ENCODE data around the gene LPIN3.

Gene LPIN3

DNA sequence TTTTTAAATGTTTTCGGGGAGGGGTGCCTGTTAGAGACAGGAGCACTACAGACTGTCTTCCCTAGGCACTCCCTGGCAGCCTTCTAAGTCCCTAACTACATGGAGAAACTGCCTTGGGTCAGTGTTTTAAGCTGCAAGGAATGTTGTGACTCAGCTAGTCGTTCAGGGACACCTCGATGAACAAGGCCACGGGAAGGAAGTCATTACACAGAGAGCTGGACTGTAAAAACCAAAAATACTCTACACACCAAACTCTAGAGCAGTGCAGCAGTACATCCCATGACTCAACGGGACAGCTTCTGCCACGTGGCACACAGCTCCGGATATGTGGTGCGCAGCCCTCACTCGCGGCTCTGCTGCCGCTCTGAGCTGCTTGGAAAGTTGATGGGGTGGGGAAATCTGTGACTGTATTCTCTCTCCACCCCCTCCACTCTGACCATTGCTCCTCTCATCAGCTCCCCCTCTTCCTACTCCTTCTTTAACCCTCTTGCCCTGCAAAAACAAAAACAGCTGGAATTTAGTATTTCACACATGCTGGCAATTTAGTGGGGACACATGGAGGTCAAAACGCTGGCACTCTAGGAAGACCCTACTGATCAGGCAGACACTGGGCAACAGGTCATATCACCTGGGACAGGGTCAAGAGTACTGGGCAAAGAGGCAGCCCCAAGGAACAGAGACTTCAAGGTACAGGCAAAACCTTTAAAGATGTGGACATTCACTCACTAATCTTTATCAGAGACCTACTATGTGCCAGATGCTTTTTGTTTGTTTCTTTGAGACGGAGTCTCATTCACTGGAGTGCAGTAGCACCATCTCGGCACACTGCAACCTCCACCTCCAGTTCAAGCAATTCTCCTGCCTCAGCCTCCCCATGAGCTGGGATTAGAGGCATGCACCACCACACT lies 10.9 kb upstream of the LPIN3 start:
- Histone ChIP-seq H3K36me3 (ENCODE audit: control insufficient read depth in 1 of 2, insufficient read depth in 2 of 2, low read length in 2 of 2) (no peaks in the 10 kb centered on the region), H3K4me3 (ENCODE audit: low read depth in 1 of 2, low read length in 2 of 2) (no peak overlapping the region), H3K27ac (ENCODE audit: low read length) (peak overlapping the region; percentile 68), H3K9me3 (ENCODE audit: control insufficient read depth in 1 of 2, low read length in 2 of 2) (no peaks in the 10 kb centered on the region), H3K4me1 (ENCODE audit: control insufficient read depth in 1 of 2, insufficient read depth in 2 of 2, low read length in 2 of 2) (peaks cover 0 to 5% of the 10 kb centered on the region in 2 donors), H3K27me3 (ENCODE audit: low read depth, low read length) (no peaks in the 10 kb centered on the region)

DNA sequence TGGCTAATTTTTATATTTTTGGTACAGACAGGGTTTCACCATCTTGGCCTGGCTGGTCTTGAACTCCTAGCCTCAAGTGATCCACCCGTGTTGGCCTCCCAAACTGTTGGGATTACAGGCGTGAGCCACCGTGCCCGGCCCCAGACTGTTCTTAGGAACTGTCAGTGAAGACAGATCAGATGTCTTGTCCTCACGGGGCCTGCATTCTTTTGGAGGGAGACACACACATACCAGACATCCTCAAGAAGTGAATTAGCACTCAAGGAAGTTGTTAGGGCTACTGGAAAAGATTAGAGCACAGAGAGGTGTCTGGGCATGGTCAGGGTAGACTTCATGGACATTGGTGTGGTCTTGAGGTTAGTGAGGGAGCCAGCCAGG lies 10.3 kb upstream of the LPIN3 start:
- Histone ChIP-seq H3K4me3 (ENCODE audit: low read depth in 1 of 2, low read length in 2 of 2) (no peak overlapping the region), H3K36me3 (ENCODE audit: control insufficient read depth in 1 of 2, insufficient read depth in 2 of 2, low read length in 2 of 2) (no peaks in the 10 kb centered on the region), H3K4me1 (ENCODE audit: control insufficient read depth in 1 of 2, insufficient read depth in 2 of 2, low read length in 2 of 2) (peaks cover 0 to 5% of the 10 kb centered on the region in 2 donors), H3K9me3 (ENCODE audit: control insufficient read depth in 1 of 2, low read length in 2 of 2) (no peaks in the 10 kb centered on the region), H3K27me3 (ENCODE audit: low read depth, low read length) (no peaks in the 10 kb centered on the region), H3K27ac (ENCODE audit: low read length) (no peak overlapping the region)

DNA sequence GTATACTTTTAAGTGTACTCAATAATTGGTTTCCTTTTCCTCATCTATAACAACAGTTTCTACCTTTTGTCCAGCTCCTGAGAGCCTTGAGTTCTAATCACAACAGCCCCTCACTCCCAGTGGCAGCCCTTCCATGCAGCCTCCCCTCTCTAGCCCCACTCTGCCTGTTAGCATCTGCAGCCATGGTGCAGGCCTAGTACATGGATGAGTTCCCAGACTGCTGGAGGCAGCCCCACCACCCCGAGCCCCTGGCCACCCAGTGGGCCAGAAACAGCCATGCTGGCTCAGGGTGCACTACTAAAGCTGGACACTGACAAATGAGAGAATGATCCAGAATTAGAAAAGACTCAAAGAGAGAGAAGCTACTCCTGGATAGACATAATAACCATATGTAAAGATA lies 9.7 kb upstream of the LPIN3 start:
- no peak overlapping the region for H3K27ac ChIP-seq (ENCODE audit: low read length)
- H3K36me3 ChIP-seq (ENCODE audit: control insufficient read depth in 1 of 2, insufficient read depth in 2 of 2, low read length in 2 of 2): no peaks in the 10 kb centered on the region
- H3K4me1 ChIP-seq (ENCODE audit: control insufficient read depth in 1 of 2, insufficient read depth in 2 of 2, low read length in 2 of 2): peaks cover 0 to 5% of the 10 kb centered on the region in 2 donors
- H3K4me3 ChIP-seq (ENCODE audit: low read depth in 1 of 2, low read length in 2 of 2): no peak overlapping the region
- no peaks in the 10 kb centered on the region for H3K27me3 ChIP-seq (ENCODE audit: low read depth, low read length)
- no peaks in the 10 kb centered on the region for H3K9me3 ChIP-seq (ENCODE audit: control insufficient read depth in 1 of 2, low read length in 2 of 2)

GRCh38 chr20:41331731-41332130 lies 8.9 kb upstream of the LPIN3 start:
- Histone ChIP-seq H3K4me1 (ENCODE audit: control insufficient read depth in 1 of 2, insufficient read depth in 2 of 2, low read length in 2 of 2) (peaks cover 0 to 5% of the 10 kb centered on the region in 2 donors), H3K27ac (ENCODE audit: low read length) (no peak overlapping the region)

DNA sequence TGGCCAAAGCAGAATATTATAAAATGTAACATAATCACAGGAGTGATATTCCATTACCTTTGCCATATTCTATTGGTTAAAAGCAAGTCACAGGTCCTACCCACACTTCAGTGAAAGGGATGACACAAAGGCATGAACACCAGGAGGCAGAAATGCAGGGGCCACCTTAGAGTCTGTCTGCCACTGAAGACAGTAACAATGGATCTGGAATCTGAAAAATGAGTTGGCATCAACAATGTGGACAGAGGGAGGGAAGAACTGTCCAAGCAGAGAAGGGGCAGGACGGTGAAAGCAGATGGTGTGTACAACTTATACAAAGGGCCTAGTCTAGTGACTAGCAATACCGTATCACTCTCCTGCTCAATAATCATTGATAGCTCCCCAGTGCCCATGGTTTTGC lies 6.6 kb upstream of the LPIN3 start:
- no peaks in the 10 kb centered on the region for H3K27me3 ChIP-seq (ENCODE audit: low read depth, low read length)
- no peaks in the 10 kb centered on the region for H3K36me3 ChIP-seq (ENCODE audit: control insufficient read depth in 1 of 2, insufficient read depth in 2 of 2, low read length in 2 of 2)
- H3K9me3 ChIP-seq (ENCODE audit: control insufficient read depth in 1 of 2, low read length in 2 of 2): no peaks in the 10 kb centered on the region
- H3K27ac ChIP-seq (ENCODE audit: low read length): peak overlapping the region; percentile 32
- H3K4me1 ChIP-seq (ENCODE audit: control insufficient read depth in 1 of 2, insufficient read depth in 2 of 2, low read length in 2 of 2): peaks cover 0 to 5% of the 10 kb centered on the region in 2 donors
- no peak overlapping the region for H3K4me3 ChIP-seq (ENCODE audit: low read depth in 1 of 2, low read length in 2 of 2)

More at GRCh38 chr20:41331731-41332130, 8.9 kb upstream of the LPIN3 start:
- Histone ChIP-seq H3K4me3 (ENCODE audit: low read depth in 1 of 2, low read length in 2 of 2) (no peak overlapping the region), H3K9me3 (ENCODE audit: control insufficient read depth in 1 of 2, low read length in 2 of 2) (no peaks in the 10 kb centered on the region), H3K36me3 (ENCODE audit: control insufficient read depth in 1 of 2, insufficient read depth in 2 of 2, low read length in 2 of 2) (no peaks in the 10 kb centered on the region), H3K27me3 (ENCODE audit: low read depth, low read length) (no peaks in the 10 kb centered on the region)

- Histone ChIP-seq H3K4me1 (ENCODE audit: control insufficient read depth in 1 of 2, insufficient read depth in 2 of 2, low read length in 2 of 2) (peaks cover 0 to 5% of the 10 kb centered on the region in 2 donors), H3K27ac (ENCODE audit: low read length) (peak overlapping the region; percentile 32), H3K4me3 (ENCODE audit: low read depth in 1 of 2, low read length in 2 of 2) (no peak overlapping the region), H3K36me3 (ENCODE audit: control insufficient read depth in 1 of 2, insufficient read depth in 2 of 2, low read length in 2 of 2) (no peaks in the 10 kb centered on the region), H3K9me3 (ENCODE audit: control insufficient read depth in 1 of 2, low read length in 2 of 2) (no peaks in the 10 kb centered on the region), H3K27me3 (ENCODE audit: low read depth, low read length) (no peaks in the 10 kb centered on the region)
These were observed 5.9 kb upstream of the LPIN3 start for GRCh38 chr20:41334443-41335421.

GRCh38 chr20:41335591-41335990 lies 5.0 kb upstream of the LPIN3 start:
- H3K27me3 ChIP-seq (ENCODE audit: low read depth, low read length): no peaks in the 10 kb centered on the region
- no peaks in the 10 kb centered on the region for H3K36me3 ChIP-seq (ENCODE audit: control insufficient read depth in 1 of 2, insufficient read depth in 2 of 2, low read length in 2 of 2)
- H3K27ac ChIP-seq (ENCODE audit: low read length): no peak overlapping the region

DNA sequence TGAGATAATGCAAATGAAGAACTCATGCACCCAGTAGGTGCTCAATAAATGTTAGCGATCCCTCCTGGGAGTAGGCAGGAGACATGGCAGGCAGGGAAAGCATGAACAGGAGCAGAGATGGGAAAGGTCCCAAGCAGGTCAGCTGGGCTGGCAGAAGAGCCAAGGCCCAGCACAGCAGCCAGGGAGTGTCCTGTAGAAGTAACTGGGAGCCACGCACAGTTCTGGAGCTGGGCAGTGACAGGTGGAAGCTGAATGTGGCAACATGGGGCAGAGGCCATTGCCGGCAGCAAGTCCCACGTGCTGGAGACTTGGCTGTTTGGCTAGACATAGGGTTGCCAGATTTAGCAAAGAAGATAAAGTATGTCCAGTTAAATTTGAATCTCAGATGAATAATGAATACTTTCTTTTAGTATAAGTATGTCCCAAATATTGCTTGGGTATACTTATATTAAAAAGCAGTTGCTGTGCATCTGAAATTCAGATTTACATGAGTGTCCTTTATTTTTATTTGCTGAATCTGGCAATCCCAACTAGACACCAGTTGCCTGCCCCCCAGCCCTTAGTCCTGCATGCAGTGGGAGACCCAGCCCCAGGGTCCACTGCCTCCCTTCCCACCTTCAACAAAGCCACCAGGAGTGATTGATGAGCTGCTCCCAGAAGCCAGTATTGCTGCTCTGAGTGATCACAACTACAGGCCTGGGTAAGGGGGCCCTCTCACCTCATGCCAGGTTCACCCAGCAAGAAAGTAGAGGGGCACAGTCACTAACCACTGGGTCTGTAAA lies 3.7 kb upstream of the LPIN3 start:
- Histone ChIP-seq H3K9me3 (ENCODE audit: control insufficient read depth in 1 of 2, low read length in 2 of 2) (no peaks in the 10 kb centered on the region), H3K27ac (ENCODE audit: low read length) (no peak overlapping the region), H3K4me3 (ENCODE audit: low read depth in 1 of 2, low read length in 2 of 2) (no peak overlapping the region), H3K36me3 (ENCODE audit: control insufficient read depth in 1 of 2, insufficient read depth in 2 of 2, low read length in 2 of 2) (no peaks in the 10 kb centered on the region), H3K4me1 (ENCODE audit: control insufficient read depth in 1 of 2, insufficient read depth in 2 of 2, low read length in 2 of 2) (peaks cover 0 to 14% of the 10 kb centered on the region in 2 donors), H3K27me3 (ENCODE audit: low read depth, low read length) (no peaks in the 10 kb centered on the region)

More at GRCh38 chr20:41335591-41335990, 5.0 kb upstream of the LPIN3 start:
- peaks cover 0 to 9% of the 10 kb centered on the region in 2 donors for H3K4me1 ChIP-seq (ENCODE audit: control insufficient read depth in 1 of 2, insufficient read depth in 2 of 2, low read length in 2 of 2)
- H3K9me3 ChIP-seq (ENCODE audit: control insufficient read depth in 1 of 2, low read length in 2 of 2): no peaks in the 10 kb centered on the region
- H3K4me3 ChIP-seq (ENCODE audit: low read depth in 1 of 2, low read length in 2 of 2): no peak overlapping the region

DNA sequence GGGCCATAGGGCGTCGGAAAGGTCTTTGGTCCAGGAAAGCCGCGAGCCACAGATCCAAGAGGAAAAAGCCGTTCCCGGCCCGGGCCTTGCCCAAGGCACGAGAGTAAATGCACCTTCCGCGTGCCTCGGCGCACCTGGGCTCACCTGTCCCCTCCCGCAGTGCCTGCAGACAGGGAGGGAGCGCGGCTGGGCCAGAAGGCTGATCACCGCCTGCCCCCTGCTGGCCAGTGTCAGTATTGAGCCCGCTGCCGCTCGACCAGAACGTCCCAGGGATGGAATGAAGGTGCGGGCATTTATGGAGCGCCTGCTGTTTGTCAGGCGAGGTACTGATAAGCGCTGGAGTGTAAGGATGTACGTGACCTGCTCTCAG lies 679 bp upstream of the LPIN3 start:
- H3K27ac ChIP-seq (ENCODE audit: low read length): peak overlapping the region; percentile 75
- peaks cover 0 to 10% of the 10 kb centered on the region in 2 donors for H3K4me1 ChIP-seq (ENCODE audit: control insufficient read depth in 1 of 2, insufficient read depth in 2 of 2, low read length in 2 of 2)
- H3K4me3 ChIP-seq (ENCODE audit: low read depth in 1 of 2, low read length in 2 of 2): peak overlapping the region; percentile 55 to 70
- H3K9me3 ChIP-seq (ENCODE audit: control insufficient read depth in 1 of 2, low read length in 2 of 2): no peaks in the 10 kb centered on the region
- no peaks in the 10 kb centered on the region for H3K36me3 ChIP-seq (ENCODE audit: control insufficient read depth in 1 of 2, insufficient read depth in 2 of 2, low read length in 2 of 2)
- no peaks in the 10 kb centered on the region for H3K27me3 ChIP-seq (ENCODE audit: low read depth, low read length)

GRCh38 chr20:41342474-41343464 lies 2.1 kb downstream of the LPIN3 start:
- Histone ChIP-seq H3K4me1 (ENCODE audit: control insufficient read depth in 1 of 2, insufficient read depth in 2 of 2, low read length in 2 of 2) (peaks cover 0 to 10% of the 10 kb centered on the region in 2 donors), H3K27me3 (ENCODE audit: low read depth, low read length) (no peaks in the 10 kb centered on the region), H3K4me3 (ENCODE audit: low read depth in 1 of 2, low read length in 2 of 2) (no peak overlapping the region), H3K9me3 (ENCODE audit: control insufficient read depth in 1 of 2, low read length in 2 of 2) (no peaks in the 10 kb centered on the region), H3K27ac (ENCODE audit: low read length) (no peak overlapping the region), H3K36me3 (ENCODE audit: control insufficient read depth in 1 of 2, insufficient read depth in 2 of 2, low read length in 2 of 2) (no peaks in the 10 kb centered on the region)
